ENCODE results near the gene PTS.
A peak's percentile ranks its signal among the peaks of the same experiment; 100 is the strongest.

PTS gene

GRCh38 chr11:112219476-112220232 lies 6.6 kb upstream of the PTS start:
- peak; percentile 84 for DNase-seq (ENCODE audit: low read depth)
- peak; percentile 64 for TF ChIP-seq CTCF (IDR thresholded peaks at IDR 0.05; ENCODE audit: insufficient read depth, low read depth, low read length, missing control alignments)

GRCh38 chr11:112221274-112221835 lies 4.9 kb upstream of the PTS start:
- no peak for TF ChIP-seq CTCF (IDR thresholded peaks at IDR 0.05; ENCODE audit: insufficient read depth, low read depth, low read length, missing control alignments)
- DNase-seq (ENCODE audit: low read depth) = no peak
- no peak overlapping the region for H3K4me3 ChIP-seq (ENCODE audit: low read depth, low read length)

More at GRCh38 chr11:112219476-112220232, 6.6 kb upstream of the PTS start:
- H3K4me3 ChIP-seq (ENCODE audit: low read depth, low read length) = no peak overlapping the region

GRCh38 chr11:112222303-112222702 lies 3.9 kb upstream of the PTS start:
- no peak overlapping the region for H3K4me3 ChIP-seq (ENCODE audit: low read depth, low read length)
- no peak for TF ChIP-seq CTCF (IDR thresholded peaks at IDR 0.05; ENCODE audit: insufficient read depth, low read depth, low read length, missing control alignments)
- DNase-seq (ENCODE audit: low read depth) = no peak

DNA sequence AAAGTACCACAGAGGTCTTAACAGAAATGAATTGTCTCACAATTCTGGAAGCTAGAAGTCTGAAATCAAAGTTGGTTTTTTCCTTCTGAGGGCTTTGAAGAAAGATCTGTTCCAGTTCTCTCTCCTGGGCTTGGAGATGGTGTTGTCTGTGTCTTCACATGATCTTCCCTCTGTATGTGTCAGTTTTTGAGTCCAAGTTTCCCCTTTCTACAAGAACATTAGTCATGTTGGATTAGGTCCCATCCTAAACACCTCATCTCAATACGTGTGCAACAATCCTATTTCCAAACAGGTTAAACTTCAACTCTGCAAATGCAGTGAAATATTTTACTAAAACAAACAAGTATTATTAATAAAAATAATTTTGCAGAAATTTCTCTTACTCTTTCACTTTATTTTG lies 3.1 kb upstream of the PTS start:
- no peak for DNase-seq (ENCODE audit: low read depth)
- TF ChIP-seq CTCF (IDR thresholded peaks at IDR 0.05; ENCODE audit: insufficient read depth, low read depth, low read length, missing control alignments) = no peak
- H3K4me3 ChIP-seq (ENCODE audit: low read depth, low read length) = no peak overlapping the region

- TF ChIP-seq CTCF (IDR thresholded peaks at IDR 0.05; ENCODE audit: insufficient read depth, low read depth, low read length, missing control alignments) = no peak
- no peak for DNase-seq (ENCODE audit: low read depth)
- H3K4me3 ChIP-seq (ENCODE audit: low read depth, low read length) = no peak overlapping the region
Measured at GRCh38 chr11:112223754-112224532, 2.3 kb upstream of the PTS start.

- DNase-seq (ENCODE audit: low read depth) = no peak
- peak overlapping the region; percentile 71 for H3K4me3 ChIP-seq (ENCODE audit: low read depth, low read length)
- TF ChIP-seq CTCF (IDR thresholded peaks at IDR 0.05; ENCODE audit: insufficient read depth, low read depth, low read length, missing control alignments) = no peak
Measured at GRCh38 chr11:112225753-112226061, 521 bp upstream of the PTS start.
